Umbilical cord (tissue), 2 donors: ENCODE results near the gene SETSIP. TPM values are rescaled to one million over a fixed set of nuclear protein-coding genes. Genes with fewer than 3 reads are reported as not detected.
A peak's percentile ranks its signal among the peaks of the same experiment; 100 is the strongest.
"Not testable (repeated sequence)": the region's sequence is repeated elsewhere in the genome, so short reads cannot be mapped to it uniquely, and the experiment has no call there.

ENCODE experiments used
- DNase-seq: peaks from one replicate; pipeline ENCODE4 v3.0.0-alpha.2; 2015; ENCODE audit warnings: low spot score
- total RNA-seq: library from RNA; depleted of rRNA; stranded (reverse); fragments of >200 nt; gene quantifications from one replicate; pipeline ENCODE4 v1.2.3, GENCODE V29; 2014; ENCODE audit warnings: low replicate concordance; ENCODE audit not compliant: insufficient read depth

Gene SETSIP
- total RNA-seq: not detected

GRCh38 chr1:92075311-92075710, at the start of gene SETSIP:
TSS of gene SETSIP (minus strand) at chr1:92075411. CDS start at chr1:92075411, 0 bp downstream.
- DNase-seq: no peak

- DNase-seq: peak; percentile 17
Observed at GRCh38 chr1:92123868-92124267, 48.7 kb upstream of the SETSIP start.

GRCh38 chr1:92118826-92119225, 43.6 kb upstream of the SETSIP start:
- no peak for DNase-seq

GRCh38 chr1:92117526-92117925, 42.3 kb upstream of the SETSIP start:
- no peak for DNase-seq

- no peak for DNase-seq
Observed at GRCh38 chr1:92108631-92109030, 33.4 kb upstream of the SETSIP start.

- DNase-seq: no peak
Observed at GRCh38 chr1:92105546-92106081, 30.4 kb upstream of the SETSIP start.

- no peak for DNase-seq
Observed at GRCh38 chr1:92096317-92096716, 21.1 kb upstream of the SETSIP start.

- no peak for DNase-seq
Observed at GRCh38 chr1:92095874-92096273, 20.7 kb upstream of the SETSIP start.

- no peak for DNase-seq
Observed at GRCh38 chr1:92094595-92094994, 19.4 kb upstream of the SETSIP start.

GRCh38 chr1:92094090-92094489, 18.9 kb upstream of the SETSIP start:
- no peak for DNase-seq

- no peak for DNase-seq
Observed at GRCh38 chr1:92091625-92092024, 16.4 kb upstream of the SETSIP start.

GRCh38 chr1:92087542-92087941, 12.3 kb upstream of the SETSIP start:
- DNase-seq: no peak

GRCh38 chr1:92085727-92086126, 10.5 kb upstream of the SETSIP start:
- no peak for DNase-seq

- DNase-seq: no peak
Observed at GRCh38 chr1:92084651-92085050, 9.4 kb upstream of the SETSIP start.

GRCh38 chr1:92081031-92081430, 5.8 kb upstream of the SETSIP start:
- DNase-seq: no peak

GRCh38 chr1:92080128-92080985, 5.1 kb upstream of the SETSIP start, which contains the start of gene BTBD8:
TSS of gene BTBD8 (plus strand) at chr1:92080345. CDS start at chr1:92080572, 227 bp downstream.
- peak; percentile 75 for DNase-seq

- no peak for DNase-seq
Observed at GRCh38 chr1:92079441-92079840, 4.2 kb upstream of the SETSIP start.

GRCh38 chr1:92078077-92078476, 2.9 kb upstream of the SETSIP start:
- not testable (repeated sequence) for DNase-seq

- DNase-seq: no peak
Observed at GRCh38 chr1:92076363-92076762, 1.2 kb upstream of the SETSIP start.

- DNase-seq: not testable (repeated sequence)
Observed at GRCh38 chr1:92074446-92074845, 765 bp downstream of the SETSIP start.

GRCh38 chr1:92070892-92071291, 4.3 kb downstream of the SETSIP start:
- no peak for DNase-seq

GRCh38 chr1:92066321-92066720, 8.9 kb downstream of the SETSIP start:
- no peak for DNase-seq

GRCh38 chr1:92065042-92065441, 10.2 kb downstream of the SETSIP start:
- DNase-seq: no peak
